GM23248 (cell line): Measurements from ENCODE around the gene OIP5. TPM values are rescaled to one million over a fixed set of nuclear protein-coding genes. Genes with fewer than 3 reads are reported as not detected.

ENCODE experiments used
- DNase-seq: peaks from one replicate; pipeline ENCODE4 v3.0.0-alpha.2; 2015
- H2AFZ ChIP-seq: fragments of 200-600 bp; sonication (generic); 2 replicates; pipeline ENCODE4 v1.6.1; 2016; ENCODE audit warnings: antibody characterized with exemption
- H3F3A ChIP-seq: fragments of 200-600 bp; sonication (generic); 2 replicates; pipeline ENCODE4 v1.6.1; 2016; ENCODE audit warnings: mild to moderate bottlenecking, antibody characterized with exemption, mixed run types; ENCODE audit not compliant: insufficient read depth
- H3K27ac ChIP-seq: fragments of 200-600 bp; sonication (generic); 2 replicates; pipeline ENCODE4 v1.5.1; 2016; ENCODE audit warnings: mild to moderate bottlenecking
- H3K27me3 ChIP-seq: fragments of 200-600 bp; sonication (generic); replicated peaks from 2 replicates; pipeline ENCODE4 v1.6.1; 2016; ENCODE audit warnings: mild to moderate bottlenecking; ENCODE audit not compliant: insufficient read depth
- H3K36me3 ChIP-seq: fragments of 200-600 bp; sonication (generic); 2 replicates; pipeline ENCODE4 v1.6.1; 2016; ENCODE audit warnings: low read depth, mild to moderate bottlenecking
- H3K4me1 ChIP-seq: fragments of 200-600 bp; sonication (generic); 2 replicates; pipeline ENCODE4 v1.6.1; 2016; ENCODE audit warnings: mild to moderate bottlenecking; ENCODE audit not compliant: insufficient read depth
- H3K4me2 ChIP-seq: fragments of 200-600 bp; sonication (generic); one replicate; pipeline ENCODE4 v1.6.1; 2016; ENCODE audit warnings: mild to moderate bottlenecking; ENCODE audit not compliant: unreplicated experiment
- H3K4me3 ChIP-seq: fragments of 200-600 bp; sonication (generic); 2 replicates; pipeline ENCODE4 v1.5.1; 2016; ENCODE audit warnings: mild to moderate bottlenecking
- H3K79me2 ChIP-seq: fragments of 200-600 bp; sonication (generic); 2 replicates; pipeline ENCODE4 v1.6.1; 2016; ENCODE audit warnings: mild to moderate bottlenecking; ENCODE audit not compliant: insufficient read depth
- H3K9ac ChIP-seq: fragments of 200-600 bp; sonication (generic); 2 replicates; pipeline ENCODE4 v1.6.1; 2016; ENCODE audit warnings: mild to moderate bottlenecking
- H3K9me2 ChIP-seq: fragments of 200-600 bp; sonication (generic); 2 replicates; pipeline ENCODE4 v1.6.1; 2016; ENCODE audit warnings: mixed run types, mild to moderate bottlenecking, moderate library complexity; ENCODE audit not compliant: insufficient read depth
- H3K9me3 ChIP-seq: fragments of 200-600 bp; sonication (generic); one replicate; pipeline ENCODE4 v1.6.1; 2017; ENCODE audit warnings: low read depth
- H4K20me1 ChIP-seq: fragments of 200-600 bp; sonication (generic); 2 replicates; pipeline ENCODE4 v1.6.0; 2016; ENCODE audit not compliant: insufficient read depth
- EZH2 ChIP-seq: fragments of 200-600 bp; sonication (generic); IDR thresholded peaks from 2 replicates; pipeline ENCODE4 v1.6.1; 2018; ENCODE audit warnings: antibody characterized with exemption, mild to moderate bottlenecking; ENCODE audit not compliant: insufficient read depth, poor library complexity, severe bottlenecking
- EZH2phosphoT487 ChIP-seq: fragments of 200-600 bp; sonication (generic); IDR thresholded peaks from 2 replicates; pipeline ENCODE4 v1.6.1; 2018; ENCODE audit warnings: antibody characterized with exemption, moderate library complexity, mild to moderate bottlenecking, low read depth; ENCODE audit not compliant: insufficient read depth
- WGBS, 2 experiments: methylation state at CpG; one replicate each; pipeline ENCODE4 v1.1.6; 2015 to 2017; ENCODE audit warnings: low lambda C conversion rate in 2 of 2, low coverage in 1 of 2; ENCODE audit errors: missing lambda C conversion rate in 2 of 2; 5-methylcytosine and 5-hydroxymethylcytosine counted together
- in situ Hi-C: fragments of 300-500 bp; cut with MboI; formaldehyde crosslinking; loops from 2 replicates; pipeline ENCODE4 v1.15.0; 2020
- polyA plus RNA-seq: library from polyadenylated mRNA; unstranded; fragments of >200 nt; fragmentation: Nextera tagmentation; extraction: Ambion mirVana; gene quantifications from 2 replicates; pipeline ENCODE4 v1.2.1, GENCODE V29; 2016
- total RNA-seq: library from RNA; depleted of rRNA; stranded (reverse); fragments of >200 nt; shearing (Covaris generic); gene quantifications from 2 replicates; pipeline ENCODE4 v1.2.3, GENCODE V29; 2014; rRNA removed

The OIP5 gene
- total RNA-seq, result 2.3 and 7.3 TPM in 2 replicates
- polyA plus RNA-seq, result 7.8 and 8.6 TPM in 2 replicates

GRCh38 chr15:41332194-41333025 lies at the start of gene OIP5, which contains the start of gene NUSAP1:
Gene OIP5, minus strand, starts transcription at chr15:41332591. Its CDS starts 30 bp downstream, at chr15:41332561.
Gene NUSAP1, plus strand, starts transcription at chr15:41332881. Its CDS starts 77 bp downstream, at chr15:41332958.
- Histone ChIP-seq H3K79me2 (peaks cover 46% of the 10 kb centered on the region), H3K9me3 (no peaks in the 10 kb centered on the region), H3K36me3 (no peaks in the 10 kb centered on the region), H2AFZ (peak within 1 kb of the TSS; percentile 100), H3K9me2 (no peaks in the 10 kb centered on the region), H3K27me3 (no peaks in the 10 kb centered on the region), H3K9ac (peak within 1 kb of the TSS; percentile 84), H3K27ac (peak within 1 kb of the TSS; percentile 68), H3K4me2 (peak within 1 kb of the TSS; percentile 74), H4K20me1 (no peaks in the 10 kb centered on the region), H3F3A (peaks cover 9% of the 10 kb centered on the region), H3K4me3 (peak within 1 kb of the TSS; percentile 98), H3K4me1 (no peaks in the 10 kb centered on the region)
- DNase-seq, result peak; percentile 100
- WGBS, 2 experiments, result 1% methylated on average over 55 to 58 of the region's 64 CpGs
- TF ChIP-seq EZH2 (no peak), EZH2phosphoT487 (no peak)
- in situ Hi-C loops, result no loop called here

DNA sequence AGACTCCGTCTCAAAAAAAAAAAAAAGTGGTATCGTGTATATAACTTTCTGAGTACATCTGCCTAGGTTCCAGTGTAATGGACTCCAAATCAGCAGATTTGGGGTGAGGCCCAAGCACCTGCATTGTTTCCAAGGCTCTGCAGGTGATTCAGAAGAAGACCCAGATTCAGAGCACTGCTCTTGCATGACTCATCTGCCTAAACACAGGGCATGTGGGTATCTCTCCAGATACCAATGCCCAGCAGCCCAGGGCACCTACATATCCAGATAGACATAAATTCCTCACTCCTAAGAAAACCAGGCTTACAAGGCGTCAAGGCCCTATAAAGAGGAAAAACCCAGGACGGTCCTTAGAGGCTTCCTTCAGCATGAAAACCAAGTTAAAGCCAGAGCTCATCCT lies 45.6 kb upstream of the OIP5 start:
- H3K9me3 ChIP-seq, result no peaks in the 10 kb centered on the region
- H2AFZ ChIP-seq, result no peak overlapping the region
- H3K27ac ChIP-seq, result no peak overlapping the region
- no peak for TF ChIP-seq EZH2
- no peak overlapping the region for H3K4me3 ChIP-seq
- H3K27me3 ChIP-seq, result no peaks in the 10 kb centered on the region
- H3F3A ChIP-seq, result no peaks in the 10 kb centered on the region
- H3K4me2 ChIP-seq, result no peak overlapping the region
- no peak for DNase-seq
- no peaks in the 10 kb centered on the region for H3K36me3 ChIP-seq
- H3K4me1 ChIP-seq, result no peaks in the 10 kb centered on the region
- no peaks in the 10 kb centered on the region for H3K9me2 ChIP-seq
- no peak overlapping the region for H3K9ac ChIP-seq
- in situ Hi-C loops, result no loop called here
- H4K20me1 ChIP-seq, result no peaks in the 10 kb centered on the region
- no peaks in the 10 kb centered on the region for H3K79me2 ChIP-seq
- 97 to 98% methylated on average over 4 of the region's 4 CpGs for WGBS, 2 experiments

GRCh38 chr15:41367418-41367817 lies 35.0 kb upstream of the OIP5 start:
- Histone ChIP-seq H4K20me1 (no peaks in the 10 kb centered on the region), H3K9me3 (no peaks in the 10 kb centered on the region), H3K9me2 (no peaks in the 10 kb centered on the region), H3K36me3 (no peaks in the 10 kb centered on the region), H3K4me3 (no peak overlapping the region), H3K4me1 (no peaks in the 10 kb centered on the region), H3K79me2 (no peaks in the 10 kb centered on the region), H3K27me3 (no peaks in the 10 kb centered on the region), H3K4me2 (no peak overlapping the region), H3F3A (no peaks in the 10 kb centered on the region), H3K27ac (no peak overlapping the region), H3K9ac (no peak overlapping the region), H2AFZ (no peak overlapping the region)
- no peak for DNase-seq
- 94 to 96% methylated on average over 3 of the region's 3 CpGs for WGBS, 2 experiments
- in situ Hi-C loops, result no loop called here
- TF ChIP-seq EZH2 (no peak), EZH2phosphoT487 (no peak)

- Histone ChIP-seq H3K4me1 (no peaks in the 10 kb centered on the region), H3K79me2 (no peaks in the 10 kb centered on the region), H4K20me1 (no peaks in the 10 kb centered on the region), H3K27ac (no peak overlapping the region), H3K36me3 (peaks cover 2% of the 10 kb centered on the region; the same call in 1 of the 2 replicates), H3F3A (no peaks in the 10 kb centered on the region), H3K27me3 (no peaks in the 10 kb centered on the region), H3K9me3 (no peaks in the 10 kb centered on the region), H3K9me2 (no peaks in the 10 kb centered on the region), H3K4me3 (no peak overlapping the region), H3K4me2 (no peak overlapping the region), H3K9ac (no peak overlapping the region), H2AFZ (no peak overlapping the region)
- no peak for TF ChIP-seq EZH2
- no peak for TF ChIP-seq EZH2phosphoT487
- WGBS, 2 experiments, result 91 to 94% methylated on average over 10 of the region's 10 CpGs
- in situ Hi-C loops, result no loop called here
- DNase-seq, result no peak
These were observed 22.0 kb upstream of the OIP5 start for GRCh38 chr15:41354371-41354770.
